Raji (cell line): ENCODE results near the gene MYLK.

Experiments used
- POLR2A ChIP-seq: IDR thresholded peaks from 2 replicates; pipeline ENCODE4 v1.6.1; 2011; ENCODE audit warnings: low read depth, low read length, control low read depth; ENCODE audit not compliant: insufficient read depth

Gene MYLK

GRCh38 chr3:123595396-123596180 lies 288.5 kb downstream of the MYLK start:
- no peak for TF ChIP-seq POLR2A

DNA sequence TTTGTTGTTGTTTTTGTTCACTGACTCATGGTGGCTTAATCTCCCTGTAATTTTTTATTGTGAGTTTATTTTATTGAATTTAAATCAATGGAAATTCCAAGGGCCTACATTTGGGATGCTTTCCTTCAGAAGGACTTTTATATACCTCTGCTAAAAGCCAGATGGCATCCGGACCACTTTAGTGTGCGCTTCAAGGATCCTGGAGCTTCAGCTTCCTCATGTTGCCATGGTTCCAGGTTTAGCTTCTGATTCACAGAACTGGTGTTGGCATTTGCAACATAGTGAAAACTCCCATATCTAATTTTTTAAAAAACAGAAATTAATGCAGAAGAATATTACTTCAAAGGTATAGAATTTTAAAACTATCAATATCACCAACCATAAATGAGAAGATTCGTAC lies 290.8 kb downstream of the MYLK start:
- no peak for TF ChIP-seq POLR2A

- no peak for TF ChIP-seq POLR2A
These were observed 293.3 kb downstream of the MYLK start for GRCh38 chr3:123590685-123591450.

- TF ChIP-seq POLR2A, result no peak
These were observed 296.7 kb downstream of the MYLK start for GRCh38 chr3:123587401-123587800.

DNA sequence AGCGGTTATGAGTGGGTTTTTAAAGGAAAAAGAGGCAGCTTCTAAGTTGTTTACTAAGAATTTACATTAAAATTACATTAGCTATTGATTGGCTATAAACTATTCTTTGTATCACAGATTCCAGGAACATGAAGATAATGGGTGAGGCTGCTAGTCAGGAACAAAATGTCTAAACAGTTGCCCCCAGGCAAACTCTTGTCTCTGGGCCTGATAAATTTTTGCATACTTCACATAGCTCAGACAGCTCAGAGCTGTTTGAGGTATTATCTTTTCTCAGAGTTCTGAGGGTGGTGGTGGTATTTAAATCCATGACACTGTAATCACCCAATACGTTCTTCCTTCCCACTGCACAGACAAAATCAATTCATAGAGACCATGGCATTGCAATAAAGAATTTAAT lies 297.2 kb downstream of the MYLK start:
- TF ChIP-seq POLR2A, result no peak

- peak; percentile 49 for TF ChIP-seq POLR2A
These were observed 298.0 kb downstream of the MYLK start for GRCh38 chr3:123586131-123586530.

- TF ChIP-seq POLR2A, result peak; percentile 63
These were observed 298.9 kb downstream of the MYLK start, which contains the start of gene HACD2 for GRCh38 chr3:123584988-123585937. Gene HACD2 (minus strand): TSS chr3:123585053. CDS start chr3:123585027, 26 bp downstream.

DNA sequence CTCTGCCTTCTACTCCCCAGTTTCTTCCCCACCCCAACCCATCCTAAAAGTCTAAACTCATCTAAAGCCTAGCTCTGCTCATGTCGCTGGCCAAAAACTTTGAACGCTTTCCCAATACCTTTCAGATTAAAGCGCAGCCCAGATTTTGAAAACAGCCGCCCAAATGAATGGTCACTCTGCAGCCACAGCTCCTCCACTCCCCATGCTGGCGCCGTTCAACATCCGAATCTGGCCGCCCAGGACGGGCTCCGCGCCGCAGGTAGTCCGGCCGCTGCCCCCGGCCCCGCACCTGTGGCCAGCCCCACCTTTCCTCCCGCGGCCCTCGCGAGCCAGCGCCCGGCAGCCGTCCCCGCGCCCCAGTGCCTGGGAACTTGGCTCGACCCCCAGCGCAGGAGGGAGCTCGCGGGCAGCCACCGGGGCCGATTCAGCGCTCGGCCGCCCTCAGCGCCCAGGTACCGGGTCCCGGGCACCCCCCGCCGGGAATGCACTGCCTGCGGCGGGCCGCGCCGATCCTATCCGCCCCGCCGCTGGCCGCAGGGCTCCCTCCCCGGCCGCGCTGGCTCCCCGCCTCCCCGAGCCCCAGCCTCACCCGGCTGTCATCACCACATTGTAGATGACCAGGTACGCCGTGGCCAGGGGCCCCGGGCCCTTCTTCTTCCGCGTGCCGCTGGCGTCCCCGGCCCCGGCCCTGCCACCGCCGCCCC lies 299.7 kb downstream of the MYLK start:
- TF ChIP-seq POLR2A, result no peak

DNA sequence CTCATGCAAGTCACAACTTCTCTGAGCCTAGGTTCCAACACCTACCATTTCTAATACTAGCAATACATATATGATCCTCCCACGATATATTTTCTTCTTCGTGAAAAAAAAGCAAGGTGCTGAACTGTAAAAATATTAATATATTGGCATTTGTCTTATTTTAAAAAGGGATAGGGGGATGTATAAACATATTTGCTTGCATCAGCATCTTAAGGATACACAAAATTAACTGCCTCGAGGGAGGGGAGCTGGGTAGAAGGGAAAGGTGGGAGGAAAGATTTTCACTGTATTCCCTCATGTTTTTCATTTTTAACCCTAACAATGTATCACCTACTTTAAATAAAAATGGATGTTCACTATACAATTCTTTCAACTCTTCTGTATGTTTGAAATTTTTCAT lies 300.6 kb downstream of the MYLK start:
- TF ChIP-seq POLR2A, result no peak

DNA sequence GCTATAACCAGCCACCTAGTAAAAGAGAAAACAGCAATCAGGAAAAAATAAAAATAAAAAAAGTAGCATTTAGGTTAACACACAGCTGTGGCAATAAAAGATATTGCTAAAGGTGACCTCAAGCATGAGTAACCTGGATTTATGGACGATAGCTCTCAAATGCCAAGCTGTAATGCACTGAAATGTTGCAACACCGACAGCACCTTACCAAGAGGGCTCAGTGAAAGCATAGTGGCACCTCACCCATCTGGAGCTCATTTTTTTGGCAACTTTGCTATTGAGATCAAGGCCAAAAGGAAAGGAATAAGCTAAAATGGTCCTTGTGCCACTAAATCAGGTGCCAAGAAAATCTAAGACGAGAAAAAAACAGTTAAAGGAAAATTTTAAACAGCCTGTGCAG lies 301.8 kb downstream of the MYLK start:
- no peak for TF ChIP-seq POLR2A

GRCh38 chr3:123576122-123576521 lies 308.0 kb downstream of the MYLK start:
- TF ChIP-seq POLR2A, result no peak

DNA sequence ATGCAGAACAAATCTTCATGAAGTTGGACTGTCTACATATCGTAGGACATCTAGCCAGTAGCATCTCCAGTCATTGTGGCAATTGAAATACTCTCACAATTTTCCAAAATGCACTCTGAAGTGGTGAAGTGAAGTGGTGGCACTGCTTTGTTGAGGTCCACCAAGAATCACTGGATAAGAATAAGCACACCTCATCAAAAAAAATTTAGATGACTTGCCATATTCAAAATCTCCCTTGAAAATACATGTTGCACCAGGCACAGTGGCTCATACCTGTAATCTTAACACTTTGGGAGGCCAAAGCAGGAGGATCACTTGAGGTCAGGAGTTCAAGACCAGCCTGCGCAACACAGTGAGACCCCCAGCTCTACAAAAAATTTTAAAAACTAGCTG lies 312.2 kb downstream of the MYLK start:
- no peak for TF ChIP-seq POLR2A

DNA sequence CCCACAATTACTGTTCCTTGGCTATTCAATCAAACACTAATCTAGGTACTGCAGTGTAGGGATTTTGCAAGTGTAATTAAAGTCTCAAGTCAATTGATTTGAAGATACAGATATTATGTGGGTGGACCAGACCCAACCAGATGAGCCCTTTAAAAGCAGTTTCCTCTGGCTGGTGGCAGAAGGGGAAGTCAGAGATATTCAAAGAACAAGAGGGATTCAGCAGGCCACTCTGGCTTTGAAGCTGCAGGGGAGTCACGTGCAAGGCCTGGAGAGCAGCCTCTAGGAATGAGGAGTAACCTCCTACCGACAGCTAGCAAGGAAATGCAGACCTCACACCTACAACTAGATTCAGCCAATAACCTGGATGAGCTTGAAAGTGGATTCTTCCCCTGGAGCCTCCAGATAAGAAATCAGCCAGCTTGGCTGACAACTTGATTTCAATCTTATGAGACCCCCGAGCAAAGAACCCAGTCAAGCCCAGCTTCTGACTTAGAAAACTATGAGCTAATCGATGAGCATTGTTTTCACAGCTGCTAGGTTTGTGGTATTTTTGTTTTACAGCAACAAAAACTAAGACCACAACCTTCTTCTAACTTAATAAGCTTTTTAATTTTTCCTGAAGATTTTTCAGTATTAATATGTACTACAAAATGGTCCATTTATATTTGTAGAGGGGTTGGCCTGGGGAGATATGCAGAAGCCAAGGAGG lies 312.7 kb downstream of the MYLK start:
- no peak for TF ChIP-seq POLR2A

DNA sequence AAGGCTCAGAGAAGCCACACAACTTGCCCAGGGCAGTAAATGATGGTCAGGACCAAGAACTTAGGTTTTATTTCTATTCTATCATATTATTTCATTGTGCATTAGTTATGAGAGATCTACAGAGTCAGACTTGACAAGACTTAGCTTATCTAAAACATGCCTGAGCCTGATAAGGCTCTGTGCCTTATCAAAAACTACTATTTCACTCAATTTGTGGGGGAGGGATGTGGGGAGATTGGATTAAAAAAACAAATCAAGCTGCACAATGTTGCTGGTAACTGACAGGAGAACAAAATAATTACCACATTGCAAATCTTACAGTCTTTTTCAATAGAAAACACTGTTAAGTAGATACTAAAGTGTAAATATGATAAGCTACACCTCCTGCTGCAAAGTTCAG lies 315.3 kb downstream of the MYLK start:
- TF ChIP-seq POLR2A, result no peak
